GM23338 (cell line): ENCODE measurements around the gene TRIO. TPM values are rescaled to one million over a fixed set of nuclear protein-coding genes. Genes with fewer than 3 reads are reported as not detected.

Source experiments
- ATAC-seq: fragments of 200-7000 bp; cut with Tn5 transposase; 3 replicates; pipeline ENCODE4 v1.9.1; 2020
- DNase-seq: peaks from one replicate; pipeline ENCODE4 v3.0.0-alpha.2; 2015; ENCODE audit warnings: low spot score
- H2AFZ ChIP-seq: fragments of 200-600 bp; sonication (generic); 2 replicates; pipeline ENCODE4 v1.8.0; 2016; ENCODE audit warnings: antibody characterized with exemption, mild to moderate bottlenecking, moderate library complexity
- H3F3A ChIP-seq: fragments of 200-600 bp; sonication (generic); replicated peaks from 2 replicates; pipeline ENCODE4 v1.8.0; 2017; ENCODE audit warnings: antibody characterized with exemption, mixed run types, low read depth
- H3K27ac ChIP-seq: fragments of 200-600 bp; sonication (generic); 2 replicates; pipeline ENCODE4 v1.6.1; 2016; ENCODE audit warnings: low read depth
- H3K27me3 ChIP-seq: fragments of 200-600 bp; sonication (generic); 2 replicates; pipeline ENCODE4 v1.8.0; 2016; ENCODE audit warnings: mild to moderate bottlenecking, mixed run types, moderate library complexity; ENCODE audit not compliant: insufficient read depth
- H3K36me3 ChIP-seq: fragments of 200-600 bp; sonication (generic); 2 replicates; pipeline ENCODE4 v1.8.0; 2016; ENCODE audit warnings: mild to moderate bottlenecking; ENCODE audit not compliant: insufficient read depth
- H3K4me1 ChIP-seq: fragments of 200-600 bp; sonication (generic); 2 replicates; pipeline ENCODE4 v1.8.0; 2016; ENCODE audit warnings: mild to moderate bottlenecking, moderate library complexity; ENCODE audit not compliant: insufficient read depth
- H3K4me2 ChIP-seq: fragments of 200-600 bp; sonication (generic); 2 replicates; pipeline ENCODE4 v1.7.1; 2017; ENCODE audit warnings: mixed run types
- H3K4me3 ChIP-seq: fragments of 200-600 bp; sonication (generic); 2 replicates; pipeline ENCODE4 v1.6.1; 2016; ENCODE audit warnings: mixed run types
- H3K79me2 ChIP-seq: fragments of 200-600 bp; sonication (generic); replicated peaks from 2 replicates; pipeline ENCODE4 v1.8.0; 2017; ENCODE audit warnings: mild to moderate bottlenecking; ENCODE audit not compliant: insufficient read depth
- H3K9me2 ChIP-seq: fragments of 200-600 bp; sonication (generic); 2 replicates; pipeline ENCODE4 v1.8.0; 2017; ENCODE audit not compliant: insufficient read depth
- H4K20me1 ChIP-seq: fragments of 200-600 bp; sonication (generic); replicated peaks from 2 replicates; pipeline ENCODE4 v1.8.0; 2017; ENCODE audit warnings: mild to moderate bottlenecking; ENCODE audit not compliant: insufficient read depth
- H3K27ac Mint-ChIP-seq: 2 replicates; pipeline ENCODE4 v1.8.0; 2020; ENCODE audit warnings: inconsistent platforms, mild to moderate bottlenecking, moderate library complexity, mixed read lengths
- H3K27me3 Mint-ChIP-seq: 3 replicates; pipeline ENCODE4 v1.8.0; 2022; ENCODE audit warnings: low read depth, mild to moderate bottlenecking, moderate library complexity, mixed read lengths, inconsistent platforms; ENCODE audit not compliant: insufficient read depth, poor library complexity
- H3K36me3 Mint-ChIP-seq: 3 replicates; pipeline ENCODE4 v1.8.0; 2021; ENCODE audit warnings: low read depth, mild to moderate bottlenecking, inconsistent platforms, moderate library complexity, mixed read lengths
- H3K4me1 Mint-ChIP-seq: 3 replicates; pipeline ENCODE4 v1.8.0; 2020; ENCODE audit warnings: mild to moderate bottlenecking, inconsistent platforms, mixed read lengths
- H3K4me3 Mint-ChIP-seq: 3 replicates; pipeline ENCODE4 v1.8.0; 2021; ENCODE audit warnings: moderate library complexity, mild to moderate bottlenecking, inconsistent platforms, mixed read lengths
- H3K9me3 Mint-ChIP-seq: 3 replicates; pipeline ENCODE4 v1.8.0; 2020; ENCODE audit warnings: moderate library complexity, mild to moderate bottlenecking, inconsistent platforms, mixed read lengths
- EZH2 ChIP-seq: fragments of 200-600 bp; sonication (generic); IDR thresholded peaks from one replicate; pipeline ENCODE4 v1.8.0; 2017; ENCODE audit warnings: antibody characterized with exemption, mild to moderate bottlenecking, low read depth; ENCODE audit not compliant: unreplicated experiment
- EZH2phosphoT487 ChIP-seq: fragments of 200-600 bp; sonication (generic); IDR thresholded peaks from one replicate; pipeline ENCODE4 v1.8.1; 2018; ENCODE audit warnings: antibody characterized with exemption; ENCODE audit not compliant: unreplicated experiment
- POLR2AphosphoS5 ChIP-seq: IDR thresholded peaks from 2 replicates; pipeline ENCODE4 v1.6.1; 2016; ENCODE audit warnings: antibody characterized with exemption, low read depth
- STAT1 ChIP-seq: IDR thresholded peaks from one replicate; pipeline ENCODE4 v1.6.1; 2016; ENCODE audit warnings: antibody characterized with exemption; ENCODE audit not compliant: unreplicated experiment
- polyA plus RNA-seq: library from polyadenylated mRNA; unstranded; fragments of >200 nt; fragmentation: Nextera tagmentation; extraction: Ambion mirVana; gene quantifications from 2 replicates; pipeline ENCODE4 v1.2.1, GENCODE V29; 2016
- total RNA-seq: library from RNA; depleted of rRNA; stranded (reverse); fragments of >200 nt; shearing (Covaris generic); gene quantifications from 2 replicates; pipeline ENCODE4 v1.2.3, GENCODE V29; 2014
- TF ChIP-seq, protein P1 (sequence below): fragments of 250-450 bp; sonication (Bioruptor Pico); IDR thresholded peaks from 2 replicates; pipeline ENCODE4 v1.5.0; 2020; ENCODE audit warnings: mild to moderate bottlenecking, moderate library complexity

TRIO gene
- total and polyA plus RNA-seq, 2 experiments from 2014 or later: 13.8 to 113 TPM

- TF ChIP-seq, protein P1, sequence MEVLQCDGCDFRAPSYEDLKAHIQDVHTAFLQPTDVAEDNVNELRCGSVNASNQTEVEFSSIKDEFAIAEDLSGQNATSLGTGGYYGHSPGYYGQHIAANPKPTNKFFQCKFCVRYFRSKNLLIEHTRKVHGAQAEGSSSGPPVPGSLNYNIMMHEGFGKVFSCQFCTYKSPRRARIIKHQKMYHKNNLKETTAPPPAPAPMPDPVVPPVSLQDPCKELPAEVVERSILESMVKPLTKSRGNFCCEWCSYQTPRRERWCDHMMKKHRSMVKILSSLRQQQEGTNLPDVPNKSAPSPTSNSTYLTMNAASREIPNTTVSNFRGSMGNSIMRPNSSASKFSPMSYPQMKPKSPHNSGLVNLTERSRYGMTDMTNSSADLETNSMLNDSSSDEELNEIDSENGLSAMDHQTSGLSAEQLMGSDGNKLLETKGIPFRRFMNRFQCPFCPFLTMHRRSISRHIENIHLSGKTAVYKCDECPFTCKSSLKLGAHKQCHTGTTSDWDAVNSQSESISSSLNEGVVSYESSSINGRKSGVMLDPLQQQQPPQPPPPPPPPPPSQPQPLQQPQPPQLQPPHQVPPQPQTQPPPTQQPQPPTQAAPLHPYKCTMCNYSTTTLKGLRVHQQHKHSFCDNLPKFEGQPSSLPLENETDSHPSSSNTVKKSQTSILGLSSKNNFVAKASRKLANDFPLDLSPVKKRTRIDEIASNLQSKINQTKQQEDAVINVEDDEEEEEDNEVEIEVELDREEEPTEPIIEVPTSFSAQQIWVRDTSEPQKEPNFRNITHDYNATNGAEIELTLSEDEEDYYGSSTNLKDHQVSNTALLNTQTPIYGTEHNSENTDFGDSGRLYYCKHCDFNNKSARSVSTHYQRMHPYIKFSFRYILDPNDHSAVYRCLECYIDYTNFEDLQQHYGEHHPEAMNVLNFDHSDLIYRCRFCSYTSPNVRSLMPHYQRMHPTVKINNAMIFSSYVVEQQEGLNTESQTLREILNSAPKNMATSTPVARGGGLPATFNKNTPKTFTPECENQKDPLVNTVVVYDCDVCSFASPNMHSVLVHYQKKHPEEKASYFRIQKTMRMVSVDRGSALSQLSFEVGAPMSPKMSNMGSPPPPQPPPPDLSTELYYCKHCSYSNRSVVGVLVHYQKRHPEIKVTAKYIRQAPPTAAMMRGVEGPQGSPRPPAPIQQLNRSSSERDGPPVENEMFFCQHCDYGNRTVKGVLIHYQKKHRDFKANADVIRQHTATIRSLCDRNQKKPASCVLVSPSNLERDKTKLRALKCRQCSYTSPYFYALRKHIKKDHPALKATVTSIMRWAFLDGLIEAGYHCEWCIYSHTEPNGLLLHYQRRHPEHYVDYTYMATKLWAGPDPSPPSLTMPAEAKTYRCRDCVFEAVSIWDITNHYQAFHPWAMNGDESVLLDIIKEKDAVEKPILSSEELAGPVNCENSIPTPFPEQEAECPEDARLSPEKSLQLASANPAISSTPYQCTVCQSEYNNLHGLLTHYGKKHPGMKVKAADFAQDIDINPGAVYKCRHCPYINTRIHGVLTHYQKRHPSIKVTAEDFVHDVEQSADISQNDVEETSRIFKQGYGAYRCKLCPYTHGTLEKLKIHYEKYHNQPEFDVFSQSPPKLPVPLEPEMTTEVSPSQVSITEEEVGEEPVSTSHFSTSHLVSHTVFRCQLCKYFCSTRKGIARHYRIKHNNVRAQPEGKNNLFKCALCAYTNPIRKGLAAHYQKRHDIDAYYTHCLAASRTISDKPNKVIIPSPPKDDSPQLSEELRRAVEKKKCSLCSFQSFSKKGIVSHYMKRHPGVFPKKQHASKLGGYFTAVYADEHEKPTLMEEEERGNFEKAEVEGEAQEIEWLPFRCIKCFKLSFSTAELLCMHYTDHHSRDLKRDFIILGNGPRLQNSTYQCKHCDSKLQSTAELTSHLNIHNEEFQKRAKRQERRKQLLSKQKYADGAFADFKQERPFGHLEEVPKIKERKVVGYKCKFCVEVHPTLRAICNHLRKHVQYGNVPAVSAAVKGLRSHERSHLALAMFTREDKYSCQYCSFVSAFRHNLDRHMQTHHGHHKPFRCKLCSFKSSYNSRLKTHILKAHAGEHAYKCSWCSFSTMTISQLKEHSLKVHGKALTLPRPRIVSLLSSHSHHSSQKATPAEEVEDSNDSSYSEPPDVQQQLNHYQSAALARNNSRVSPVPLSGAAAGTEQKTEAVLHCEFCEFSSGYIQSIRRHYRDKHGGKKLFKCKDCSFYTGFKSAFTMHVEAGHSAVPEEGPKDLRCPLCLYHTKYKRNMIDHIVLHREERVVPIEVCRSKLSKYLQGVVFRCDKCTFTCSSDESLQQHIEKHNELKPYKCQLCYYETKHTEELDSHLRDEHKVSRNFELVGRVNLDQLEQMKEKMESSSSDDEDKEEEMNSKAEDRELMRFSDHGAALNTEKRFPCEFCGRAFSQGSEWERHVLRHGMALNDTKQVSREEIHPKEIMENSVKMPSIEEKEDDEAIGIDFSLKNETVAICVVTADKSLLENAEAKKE (CRISPR knock-in tag): no peak
- no peak for TF ChIP-seq STAT1
These were observed 94.4 kb downstream of the TRIO start (continued) for GRCh38 chr5:14237317-14238086.

GRCh38 chr5:14238272-14238671 is 95.1 kb downstream of the TRIO start:
- no peaks in the 10 kb centered on the region for H3F3A ChIP-seq
- no peaks in the 10 kb centered on the region for H3K27me3 ChIP-seq
- ATAC-seq (peak; percentile 19), DNase-seq (no peak)
- peaks cover 3% of the 10 kb centered on the region for H3K27me3 Mint-ChIP-seq
- no peaks in the 10 kb centered on the region for H3K36me3 Mint-ChIP-seq
- H3K4me3 ChIP-seq: no peak overlapping the region
- peaks cover 75% of the 10 kb centered on the region for H3K4me1 Mint-ChIP-seq
- H3K9me3 Mint-ChIP-seq: no peaks in the 10 kb centered on the region
- H3K36me3 ChIP-seq: no peaks in the 10 kb centered on the region
- no peak overlapping the region; the same call in 2 of the 3 replicates for H3K4me3 Mint-ChIP-seq
- peaks cover 55% of the 10 kb centered on the region for H3K4me1 ChIP-seq
- H4K20me1 ChIP-seq: peaks cover 12% of the 10 kb centered on the region; the same call in 1 of the 2 replicates
- no peak overlapping the region for H3K27ac ChIP-seq
- H3K27ac Mint-ChIP-seq: no peak overlapping the region
- no peak overlapping the region for H2AFZ ChIP-seq
- peaks cover 98% of the 10 kb centered on the region for H3K79me2 ChIP-seq
- H3K4me2 ChIP-seq: peak overlapping the region; percentile 53
- H3K9me2 ChIP-seq: no peaks in the 10 kb centered on the region
- TF ChIP-seq STAT1 (no peak), EZH2phosphoT487 (no peak), EZH2 (no peak), POLR2AphosphoS5 (no peak)
- TF ChIP-seq, protein P1 (CRISPR knock-in tag): no peak
